SK-MEL-5 (cell line): ENCODE data around the gene RAB15. TPM values are rescaled to one million over a fixed set of nuclear protein-coding genes. Genes with fewer than 3 reads are reported as not detected.

Experiments used
- DNase-seq: peaks from one replicate; pipeline ENCODE4 v3.0.0-alpha.2; 2016; ENCODE audit warnings: low read depth, low spot score
- in situ Hi-C: cut with HindIII; loops from 2 replicates; pipeline ENCODE4 v1.10.0; 2016; ENCODE audit warnings: low sequenced_read_pairs, high pct_unique_total_duplicates, low pct_unique_long_range_greater_than_20kb
- total RNA-seq: library from RNA; depleted of rRNA; stranded (reverse); fragments of >200 nt; shearing (Covaris generic); gene quantifications from 2 replicates; pipeline ENCODE4 v1.2.3, GENCODE V29; 2014

Gene RAB15
- total RNA-seq, 1 experiment from 2014 or later = 14.0 TPM

DNA sequence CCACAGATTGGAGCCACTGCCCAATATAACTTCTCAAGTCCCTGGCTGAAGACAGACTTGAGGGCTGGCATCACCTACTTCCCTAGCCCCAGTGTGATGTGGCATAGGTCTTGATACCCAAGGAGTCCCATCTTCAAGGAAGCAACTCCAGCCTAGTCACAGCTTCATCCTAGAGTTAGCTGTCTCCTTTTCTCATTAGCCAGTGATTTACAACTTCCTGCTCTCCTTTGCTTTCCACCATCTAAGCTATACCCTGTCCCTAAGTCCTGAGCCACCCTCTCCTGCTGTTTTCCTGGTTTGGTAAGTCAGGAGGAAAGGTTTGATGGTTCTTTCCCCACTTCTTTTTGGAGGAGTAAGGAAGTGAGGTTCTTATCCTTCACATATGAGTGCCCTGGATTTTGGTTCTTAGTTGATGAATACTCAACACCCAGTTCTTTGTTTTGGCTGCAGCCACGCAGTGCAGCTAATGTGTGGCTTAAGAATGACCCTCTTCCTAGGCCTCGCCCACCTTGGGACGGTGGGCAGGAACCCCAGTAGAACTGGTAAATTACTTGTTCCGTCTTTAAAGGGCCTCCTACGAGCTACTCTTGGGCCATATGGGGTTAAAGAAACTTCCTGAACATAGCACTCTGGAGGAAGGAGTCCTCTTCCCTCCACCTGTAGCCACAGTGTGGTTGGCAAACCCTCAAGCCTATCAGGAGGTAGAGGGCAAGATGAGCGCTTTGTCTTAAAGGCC is 25.7 kb downstream of the RAB15 start:
- in situ Hi-C loops = no loop called here
- DNase-seq = no peak

GRCh38 chr14:64945431-64946178 is 26.5 kb downstream of the RAB15 start:
- in situ Hi-C loops = no loop called here
- DNase-seq = no peak

DNA sequence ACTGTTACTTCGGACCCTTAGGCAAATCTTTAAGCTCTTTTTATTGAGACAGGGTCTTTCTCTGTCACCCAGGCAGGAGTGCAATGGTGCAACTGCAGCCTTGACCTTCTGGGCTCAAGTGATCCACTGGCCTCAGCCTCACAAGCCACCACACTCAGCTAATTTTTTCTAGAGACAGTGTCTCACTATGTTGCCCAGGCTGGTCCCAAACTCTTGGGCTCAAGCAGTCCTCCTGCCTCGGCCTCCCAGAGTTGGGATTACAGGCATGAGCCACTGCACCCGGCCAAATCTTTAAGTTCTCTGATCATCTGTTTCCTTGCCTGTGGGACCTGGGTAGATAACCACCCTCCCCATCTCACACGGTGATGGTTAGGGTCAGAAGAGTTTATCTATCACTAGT is 27.3 kb downstream of the RAB15 start:
- in situ Hi-C loops = no loop called here
- no peak for DNase-seq

DNA sequence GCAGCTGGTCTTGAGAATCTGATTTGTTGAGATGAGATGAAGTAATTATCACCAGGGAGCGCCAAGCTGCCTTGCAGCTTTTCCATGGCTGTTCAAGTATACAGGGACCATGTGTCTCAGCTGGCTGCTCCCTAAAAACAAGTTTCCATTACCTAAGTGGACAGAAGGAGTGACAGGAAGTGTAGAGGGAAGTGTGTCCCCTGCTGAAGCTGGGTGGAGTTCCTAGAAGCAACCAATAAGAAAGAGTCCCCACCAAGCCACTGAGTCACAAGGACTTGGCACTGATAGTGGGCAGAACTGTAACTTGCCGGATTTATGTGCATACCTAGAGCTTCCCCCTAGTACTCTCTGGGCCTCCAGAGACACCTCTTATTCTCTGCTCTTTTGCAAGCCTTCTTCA is 28.1 kb downstream of the RAB15 start:
- DNase-seq = no peak
- in situ Hi-C loops = no loop called here

DNA sequence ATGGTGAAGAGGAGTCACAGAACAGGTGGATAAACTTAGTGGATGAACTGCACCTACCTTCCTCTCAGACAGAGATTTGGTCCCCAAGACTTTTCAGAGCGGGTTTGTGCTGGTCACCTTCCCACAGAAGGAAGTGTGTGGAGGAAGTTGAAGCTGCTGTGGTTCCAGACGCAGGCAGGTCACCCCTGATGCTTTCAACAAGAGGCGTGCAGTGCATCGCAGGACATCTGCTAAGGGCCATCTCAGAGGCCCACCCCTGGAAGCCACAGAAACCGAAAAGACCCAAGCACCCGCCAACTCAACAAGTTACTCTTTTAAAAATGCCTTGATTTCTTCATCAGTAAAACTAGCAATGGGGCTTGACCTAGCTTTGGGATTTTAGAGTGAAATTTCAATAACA is 28.6 kb downstream of the RAB15 start:
- in situ Hi-C loops = no loop called here
- no peak for DNase-seq

DNA sequence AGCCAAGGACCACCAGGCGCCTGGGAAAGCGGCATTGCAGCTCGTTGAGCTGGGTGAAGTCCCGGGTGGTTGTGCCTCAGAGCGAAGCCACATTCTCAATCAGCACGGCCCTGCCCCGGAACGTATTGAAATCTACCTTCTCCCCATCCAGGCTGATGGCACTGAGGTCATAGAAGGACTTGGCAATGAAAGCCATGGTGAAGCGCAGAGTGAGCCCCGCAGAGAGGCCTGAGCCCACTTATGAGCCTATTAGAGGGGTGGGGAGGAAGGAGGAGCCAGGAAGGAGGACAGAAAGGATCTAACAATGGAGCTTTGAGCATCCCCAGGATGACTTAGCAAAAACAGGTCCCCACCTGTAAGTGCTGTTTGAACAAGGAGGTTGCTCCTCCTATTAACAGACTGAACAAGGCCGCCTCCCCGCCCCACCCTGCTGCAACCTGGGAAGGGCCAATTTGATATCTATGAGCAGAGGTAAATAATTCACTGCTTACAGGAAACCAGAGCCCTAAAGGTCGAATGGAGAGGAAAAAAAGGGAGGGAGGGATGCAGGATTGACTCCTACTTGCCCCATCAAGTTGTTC is 29.5 kb downstream of the RAB15 start, which contains the start of gene GPX2:
TSS of gene GPX2 (minus strand) at position 215 of the 581 bp plus-strand sequence. CDS start at position 196, 19 bp downstream.
- no peak for DNase-seq
- in situ Hi-C loops = no loop called here

GRCh38 chr14:64940336-64940910 is 31.7 kb downstream of the RAB15 start:
- no peak for DNase-seq
- in situ Hi-C loops = no loop called here

- in situ Hi-C loops = no loop called here
- DNase-seq = no peak
These were observed 32.3 kb downstream of the RAB15 start for GRCh38 chr14:64939817-64940190.

DNA sequence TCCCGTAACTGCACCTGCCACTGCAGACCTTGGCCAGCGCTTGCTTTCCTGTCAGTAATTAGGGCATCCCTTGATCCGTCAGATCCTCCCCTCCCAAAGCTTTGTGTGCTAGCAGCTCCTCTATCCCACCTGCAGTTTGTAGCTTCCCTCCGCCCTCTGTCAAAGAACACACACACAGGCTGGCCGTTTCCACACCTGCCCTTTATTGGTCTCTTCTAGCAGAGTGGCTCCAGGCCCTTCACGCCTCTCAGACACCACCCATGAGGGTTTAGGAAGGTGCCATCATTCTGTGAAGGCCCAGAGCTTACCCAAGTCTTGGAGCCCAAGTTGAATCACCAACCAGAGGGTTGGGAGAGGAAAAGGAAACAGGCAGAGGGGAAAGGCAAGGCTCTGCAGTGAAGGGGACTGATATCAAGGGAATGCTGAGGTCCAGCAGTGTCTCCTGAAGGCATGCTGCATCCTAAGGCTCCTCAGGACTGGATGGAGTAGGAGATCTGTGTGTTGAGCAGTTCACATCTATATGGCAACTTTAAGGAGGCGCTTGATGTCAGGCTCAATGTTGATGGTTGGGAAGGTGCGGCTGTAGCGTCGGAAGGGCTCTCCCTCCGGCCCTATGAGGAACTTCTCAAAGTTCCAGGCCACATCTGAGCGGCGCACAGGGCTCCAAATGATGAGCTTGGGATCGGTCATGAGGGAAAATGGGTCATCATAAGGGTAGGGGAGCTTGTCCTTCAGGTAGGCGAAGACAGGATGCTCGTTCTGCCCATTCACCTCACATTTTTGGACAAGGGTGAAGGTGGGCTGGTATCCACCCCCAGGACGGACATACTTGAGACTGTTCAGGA is 32.9 kb downstream of the RAB15 start:
- no peak for DNase-seq
- in situ Hi-C loops = no loop called here

GRCh38 chr14:64937821-64938193 is 34.3 kb downstream of the RAB15 start:
- in situ Hi-C loops = no loop called here
- DNase-seq = peak; percentile 49

GRCh38 chr14:64937171-64937820 is 34.8 kb downstream of the RAB15 start:
- DNase-seq = peak; percentile 52
- in situ Hi-C loops = no loop called here

- no peak for DNase-seq
- in situ Hi-C loops = no loop called here
These were observed 36.6 kb downstream of the RAB15 start for GRCh38 chr14:64935508-64935907.

- in situ Hi-C loops = no loop called here
- DNase-seq = no peak
These were observed 37.7 kb downstream of the RAB15 start for GRCh38 chr14:64934338-64934929.

DNA sequence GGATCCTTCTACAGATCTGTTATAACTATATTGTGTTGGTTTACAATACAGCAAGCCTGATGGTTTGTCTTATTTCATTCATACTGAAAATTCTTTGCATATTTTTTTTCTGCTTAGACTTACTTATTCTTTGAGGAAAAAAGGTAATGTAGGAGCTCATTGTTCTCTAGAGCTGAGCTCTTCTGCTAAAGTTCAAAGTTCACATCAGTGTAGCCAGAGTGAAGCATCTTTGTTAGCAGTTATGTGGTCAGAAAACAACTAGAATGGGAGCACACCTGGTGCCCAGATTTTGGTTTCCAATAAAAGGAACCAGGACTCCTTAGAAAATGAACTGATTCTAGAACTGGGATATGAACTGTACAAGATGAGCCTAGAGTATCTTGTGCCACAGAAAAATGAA is 39.9 kb downstream of the RAB15 start:
- no peak for DNase-seq
- in situ Hi-C loops = no loop called here

GRCh38 chr14:64931123-64931522 is 41.0 kb downstream of the RAB15 start:
- DNase-seq = no peak
- in situ Hi-C loops = no loop called here

- in situ Hi-C loops = no loop called here
- DNase-seq = no peak
These were observed 41.9 kb downstream of the RAB15 start for GRCh38 chr14:64930085-64930843.
